ENCODE measurements around the gene PIK3R5.

The PIK3R5 gene

GRCh38 chr17:8951206-8951605 is 14.3 kb downstream of the PIK3R5 start:
- DNase-seq (ENCODE audit: low read depth): no peak
- TF ChIP-seq CTCF (conservative IDR thresholded peaks at IDR 0.05; ENCODE audit: low read length): no peak
- H3K4me3 ChIP-seq (ENCODE audit: low read length): no peak overlapping the region

GRCh38 chr17:8949061-8949661 is 16.3 kb downstream of the PIK3R5 start:
- no peak overlapping the region for H3K4me3 ChIP-seq (ENCODE audit: low read length)
- no peak for TF ChIP-seq CTCF (conservative IDR thresholded peaks at IDR 0.05; ENCODE audit: low read length)

GRCh38 chr17:8948462-8948861 is 17.0 kb downstream of the PIK3R5 start:
- no peak for DNase-seq (ENCODE audit: low read depth)
- H3K4me3 ChIP-seq (ENCODE audit: low read length): no peak overlapping the region
- no peak for TF ChIP-seq CTCF (conservative IDR thresholded peaks at IDR 0.05; ENCODE audit: low read length)

More at GRCh38 chr17:8949061-8949661, 16.3 kb downstream of the PIK3R5 start:
- no peak for DNase-seq (ENCODE audit: low read depth)

GRCh38 chr17:8947201-8947600 is 18.3 kb downstream of the PIK3R5 start:
- no peak overlapping the region for H3K4me3 ChIP-seq (ENCODE audit: low read length)
- no peak for DNase-seq (ENCODE audit: low read depth)
- TF ChIP-seq CTCF (conservative IDR thresholded peaks at IDR 0.05; ENCODE audit: low read length): no peak

- peak; percentile 37 for DNase-seq (ENCODE audit: low read depth)
- TF ChIP-seq CTCF (conservative IDR thresholded peaks at IDR 0.05; ENCODE audit: low read length): no peak
- no peak overlapping the region for H3K4me3 ChIP-seq (ENCODE audit: low read length)
Measured at GRCh38 chr17:8946476-8946875, 19.0 kb downstream of the PIK3R5 start.

- no peak overlapping the region for H3K4me3 ChIP-seq (ENCODE audit: low read length)
- TF ChIP-seq CTCF (conservative IDR thresholded peaks at IDR 0.05; ENCODE audit: low read length): no peak
- DNase-seq (ENCODE audit: low read depth): no peak
Measured at GRCh38 chr17:8946071-8946470, 19.4 kb downstream of the PIK3R5 start.

- TF ChIP-seq CTCF (conservative IDR thresholded peaks at IDR 0.05; ENCODE audit: low read length): no peak
- no peak overlapping the region for H3K4me3 ChIP-seq (ENCODE audit: low read length)
- no peak for DNase-seq (ENCODE audit: low read depth)
Measured at GRCh38 chr17:8944748-8945147, 20.8 kb downstream of the PIK3R5 start.

Data from AG10803 (cell line).